Germinal center (tissue), 1 donor: Measurements from ENCODE around the gene USP24.
"Not testable (repeated sequence)": the region's sequence is repeated elsewhere in the genome, so short reads cannot be mapped to it uniquely, and the experiment has no call there.

Experiments used
- DNase-seq: peaks from one replicate; pipeline ENCODE4 v3.0.0; 2012; ENCODE audit warnings: mixed read lengths, low spot score

USP24 gene

GRCh38 chr1:55196433-55197035, 18.6 kb downstream of the USP24 start:
- DNase-seq, result no peak

- no peak for DNase-seq
Observed at GRCh38 chr1:55195521-55196233, 19.5 kb downstream of the USP24 start.

- no peak for DNase-seq
Observed at GRCh38 chr1:55194851-55195250, 20.3 kb downstream of the USP24 start.

- DNase-seq, result no peak
Observed at GRCh38 chr1:55192093-55192492, 23.1 kb downstream of the USP24 start.

GRCh38 chr1:55191219-55191952, 23.8 kb downstream of the USP24 start:
- not testable (repeated sequence) for DNase-seq

GRCh38 chr1:55190109-55190508, 25.1 kb downstream of the USP24 start:
- no peak for DNase-seq

GRCh38 chr1:55188909-55189308, 26.3 kb downstream of the USP24 start:
- DNase-seq, result no peak

GRCh38 chr1:55185832-55186231, 29.3 kb downstream of the USP24 start:
- no peak for DNase-seq

- no peak for DNase-seq
Observed at GRCh38 chr1:55184859-55185258, 30.3 kb downstream of the USP24 start.

GRCh38 chr1:55181666-55182065, 33.5 kb downstream of the USP24 start:
- DNase-seq, result no peak

- DNase-seq, result no peak
Observed at GRCh38 chr1:55180075-55180670, 35.0 kb downstream of the USP24 start.

- no peak for DNase-seq
Observed at GRCh38 chr1:55179177-55179835, 35.9 kb downstream of the USP24 start.

- no peak for DNase-seq
Observed at GRCh38 chr1:55172687-55173086, 42.5 kb downstream of the USP24 start.

- DNase-seq, result no peak
Observed at GRCh38 chr1:55172272-55172671, 42.9 kb downstream of the USP24 start.

GRCh38 chr1:55171694-55172093, 43.5 kb downstream of the USP24 start:
- no peak for DNase-seq

- DNase-seq, result no peak
Observed at GRCh38 chr1:55170426-55170825, 44.7 kb downstream of the USP24 start.

GRCh38 chr1:55169126-55169525, 46.0 kb downstream of the USP24 start:
- no peak for DNase-seq

- no peak for DNase-seq
Observed at GRCh38 chr1:55168353-55168752, 46.8 kb downstream of the USP24 start.

GRCh38 chr1:55167224-55167871, 47.8 kb downstream of the USP24 start:
- no peak for DNase-seq

- DNase-seq, result no peak
Observed at GRCh38 chr1:55164906-55165305, 50.3 kb downstream of the USP24 start.

- no peak for DNase-seq
Observed at GRCh38 chr1:55159571-55159970, 55.6 kb downstream of the USP24 start.

GRCh38 chr1:55156608-55157007, 58.6 kb downstream of the USP24 start:
- no peak for DNase-seq
